Measurements from ENCODE around the gene PRPF19.
A peak's percentile ranks its signal among the peaks of the same experiment; 100 is the strongest.
"Not testable (repeated sequence)": the region's sequence is repeated elsewhere in the genome, so short reads cannot be mapped to it uniquely, and the experiment has no call there.

The PRPF19 gene

GRCh38 chr11:60922906-60923305, 16.5 kb upstream of the PRPF19 start:
- DNase-seq, result no peak

GRCh38 chr11:60921777-60922335, 15.5 kb upstream of the PRPF19 start:
- DNase-seq, result no peak

GRCh38 chr11:60921259-60921658, 14.9 kb upstream of the PRPF19 start:
- no peak for DNase-seq

- no peak for DNase-seq
Observed at GRCh38 chr11:60919956-60920355, 13.6 kb upstream of the PRPF19 start.

GRCh38 chr11:60919320-60919719, 12.9 kb upstream of the PRPF19 start:
- no peak for DNase-seq

GRCh38 chr11:60918939-60919265, 12.5 kb upstream of the PRPF19 start:
- no peak for DNase-seq

GRCh38 chr11:60918251-60918938, 12.0 kb upstream of the PRPF19 start:
- no peak for DNase-seq

GRCh38 chr11:60917267-60917666, 10.9 kb upstream of the PRPF19 start:
- DNase-seq, result no peak

GRCh38 chr11:60916669-60917206, 10.4 kb upstream of the PRPF19 start:
- DNase-seq, result no peak

- peak in 1 of 2 experiments; percentile 9 for DNase-seq
Observed at GRCh38 chr11:60915248-60915914, 9.0 kb upstream of the PRPF19 start.

- DNase-seq, result no peak
Observed at GRCh38 chr11:60914633-60915247, 8.4 kb upstream of the PRPF19 start.

GRCh38 chr11:60913793-60914632, 7.6 kb upstream of the PRPF19 start, which contains the start of gene TMEM109:
Gene TMEM109, plus strand, starts transcription at chr11:60914158. Its CDS starts 5,536 bp downstream, at chr11:60919694.
- peak; percentile 87 to 92 for DNase-seq

GRCh38 chr11:60912851-60913528, 6.6 kb upstream of the PRPF19 start:
- DNase-seq, result no peak

- DNase-seq, result no peak
Observed at GRCh38 chr11:60912223-60912850, 6.0 kb upstream of the PRPF19 start.

GRCh38 chr11:60910711-60911380, 4.5 kb upstream of the PRPF19 start:
- DNase-seq, result no peak

- no peak for DNase-seq
Observed at GRCh38 chr11:60910281-60910687, 3.9 kb upstream of the PRPF19 start.

- not testable (repeated sequence) for DNase-seq
Observed at GRCh38 chr11:60909680-60910280, 3.4 kb upstream of the PRPF19 start.

- no peak for DNase-seq
Observed at GRCh38 chr11:60908803-60909202, 2.4 kb upstream of the PRPF19 start.

- no peak for DNase-seq
Observed at GRCh38 chr11:60905551-60906113, 753 bp downstream of the PRPF19 start.

- no peak for DNase-seq
Observed at GRCh38 chr11:60905047-60905446, 1.3 kb downstream of the PRPF19 start.

All from NCI-H1930 (cell line).